Smooth muscle cell of the brain vasculature (primary cell): ENCODE results near the gene OSBPL1A.

Experiments used
- DNase-seq: peaks from one replicate; pipeline ENCODE4 v3.0.0-alpha.2; 2012; ENCODE audit warnings: low read depth, low spot score

Gene OSBPL1A

DNA sequence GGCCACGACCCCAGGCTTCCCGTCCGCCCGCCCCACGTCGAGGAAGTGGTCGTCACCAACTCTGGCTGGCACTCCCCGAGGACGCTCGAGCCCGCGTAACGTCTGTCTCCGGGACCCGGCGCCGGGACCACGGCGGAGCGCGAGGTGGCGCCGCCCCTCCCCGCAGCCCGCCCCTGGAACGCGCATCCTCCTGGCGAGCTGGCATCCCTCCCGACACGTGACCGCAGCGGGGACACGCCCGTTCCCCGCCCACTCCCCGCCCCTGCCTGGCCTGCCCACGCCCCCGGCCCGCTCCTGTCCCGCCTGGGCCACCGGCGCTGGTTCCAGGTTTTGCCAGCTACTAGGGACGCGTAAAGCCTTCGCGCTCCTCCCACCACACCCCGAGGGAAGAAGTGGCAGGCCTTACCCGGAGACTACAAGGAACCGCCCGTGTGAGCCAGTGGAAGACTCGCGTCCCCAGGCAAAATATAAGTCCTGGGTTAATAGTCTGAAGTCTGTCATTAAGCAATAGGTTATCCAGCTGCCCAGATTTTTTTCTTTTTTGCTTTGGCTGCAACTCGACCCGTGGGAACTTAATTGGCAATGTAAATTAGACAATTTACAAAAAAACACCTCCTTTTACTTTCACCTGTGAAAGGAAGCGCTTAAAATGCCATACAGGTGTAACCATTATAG lies at the start of gene OSBPL1A:
Gene OSBPL1A, minus strand, starts transcription at position 131 of the 675 bp plus-strand sequence. CDS start 20,291 bp downstream, outside the sequence.
- peak; percentile 81 for DNase-seq

DNA sequence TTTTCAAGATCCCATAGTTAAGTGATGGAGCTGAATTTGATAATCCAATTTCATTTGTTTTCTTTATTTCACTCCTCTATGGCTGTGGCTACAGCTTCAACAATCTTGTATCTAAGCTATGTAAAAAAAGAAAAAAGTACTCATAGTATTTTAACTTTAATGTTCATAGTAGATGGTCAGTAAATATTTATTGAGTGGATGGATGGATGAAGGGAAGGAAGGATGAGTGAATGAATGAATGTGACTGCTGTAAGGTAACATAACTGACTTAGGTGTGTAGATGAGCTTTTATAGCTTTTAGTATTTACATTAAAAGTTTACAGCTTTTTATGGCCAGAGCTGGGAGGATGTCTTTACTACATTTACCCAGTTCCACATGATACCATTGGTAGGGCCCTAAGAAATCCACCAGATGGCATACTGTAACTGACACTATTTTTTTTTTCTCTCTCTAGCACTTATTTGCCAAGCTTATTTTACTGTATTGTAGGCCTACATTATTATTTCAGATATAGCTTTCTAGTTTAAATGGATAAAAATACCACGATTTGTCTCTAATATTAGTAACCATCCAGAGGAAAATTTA lies 49.4 kb upstream of the OSBPL1A start:
- DNase-seq, result no peak

DNA sequence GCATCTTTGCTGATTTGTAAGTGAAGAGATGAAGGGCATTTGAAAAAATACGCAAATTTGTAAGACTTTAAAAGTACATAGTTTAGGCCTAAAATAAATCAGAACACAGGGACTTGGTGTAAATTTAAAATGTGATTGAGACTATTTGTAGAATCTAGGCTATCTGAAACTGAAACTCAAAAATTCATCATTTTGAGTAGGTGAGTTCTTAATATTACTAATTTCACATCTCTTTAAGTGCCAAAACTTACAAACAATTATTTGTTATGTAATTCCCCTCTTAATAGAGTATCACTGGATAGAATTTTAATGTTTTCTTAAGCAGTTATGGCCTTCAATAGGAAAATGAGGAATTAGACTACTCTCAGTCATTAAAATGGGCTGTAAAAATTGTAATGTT lies 48.8 kb upstream of the OSBPL1A start:
- DNase-seq, result no peak

- DNase-seq, result no peak
These were observed 46.2 kb upstream of the OSBPL1A start for GRCh38 chr18:24443870-24444269.

DNA sequence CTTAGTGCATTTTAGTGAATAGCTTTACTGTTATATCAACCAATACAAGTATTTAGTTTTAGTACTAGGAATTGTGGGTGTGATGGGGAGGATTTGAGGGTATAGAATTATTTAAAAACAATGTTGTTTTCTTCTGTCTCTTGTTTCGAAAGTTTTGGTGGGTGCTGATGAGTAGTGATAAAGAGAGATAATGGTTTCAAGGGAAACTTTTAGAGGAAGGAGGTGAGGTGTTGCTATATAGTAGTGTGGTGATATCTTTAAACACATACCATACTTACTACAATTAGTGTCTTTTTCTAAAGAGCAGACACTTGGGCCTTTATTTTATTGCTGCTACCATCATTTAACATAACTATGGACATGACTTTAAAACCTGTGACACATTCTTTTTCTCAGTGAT lies 39.3 kb upstream of the OSBPL1A start:
- DNase-seq, result no peak

DNA sequence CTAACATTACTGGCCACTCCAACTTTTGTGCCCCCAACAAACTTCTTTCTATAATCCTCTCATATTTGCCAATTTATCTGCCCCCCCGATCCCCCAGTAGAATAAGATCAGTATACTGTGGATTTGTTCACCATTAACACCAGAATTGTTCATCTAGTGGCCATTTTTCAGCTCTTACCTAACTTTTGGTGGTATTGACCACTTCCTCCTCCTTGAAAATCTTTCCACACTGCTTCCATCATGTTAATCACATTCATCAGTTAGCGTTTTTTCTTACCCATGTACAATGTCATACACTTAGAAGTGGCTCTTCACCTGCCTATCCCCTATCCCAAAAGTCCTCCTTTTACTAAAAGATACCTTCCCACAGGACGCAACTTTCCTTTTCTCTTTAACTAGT lies 35.0 kb upstream of the OSBPL1A start:
- DNase-seq, result no peak

DNA sequence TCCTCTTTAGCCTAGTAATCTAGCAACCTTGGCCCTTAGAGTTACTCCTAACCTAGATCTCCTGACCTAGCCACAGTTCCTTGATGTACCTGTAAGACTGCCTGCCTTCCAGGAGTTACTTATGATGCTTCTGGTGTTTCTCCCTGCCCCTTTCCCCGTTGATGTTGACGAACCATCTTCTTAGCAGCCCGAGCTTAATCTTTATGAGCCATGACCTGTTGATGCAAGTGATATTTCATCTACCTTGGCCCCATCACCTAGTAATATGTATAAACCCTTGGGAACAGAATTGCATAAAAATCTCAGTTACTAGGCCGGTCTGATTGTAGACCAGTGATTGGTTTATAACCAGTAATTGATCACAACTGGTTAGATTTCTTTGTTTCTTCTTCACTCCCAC lies 31.6 kb upstream of the OSBPL1A start:
- no peak for DNase-seq

- no peak for DNase-seq
These were observed 31.1 kb upstream of the OSBPL1A start for GRCh38 chr18:24428709-24429108.

DNA sequence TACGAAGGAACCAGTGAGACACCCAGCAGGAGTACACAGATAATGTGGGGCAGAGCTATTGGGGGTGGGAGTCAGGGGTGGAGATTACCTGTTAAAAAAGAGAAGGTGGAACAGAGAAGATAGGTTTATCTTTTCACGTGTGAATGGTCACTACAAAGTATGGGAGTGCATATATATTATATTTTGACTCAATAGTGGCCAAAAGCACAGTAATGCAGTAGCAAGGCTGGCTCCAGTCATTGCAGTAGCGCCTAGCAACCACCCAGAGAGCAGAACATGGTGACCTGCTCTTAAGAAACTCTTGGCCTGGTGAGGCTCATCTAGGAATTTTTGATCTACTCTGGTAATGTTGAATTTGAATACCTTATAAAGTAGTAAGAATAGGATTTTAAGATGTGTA lies 29.9 kb upstream of the OSBPL1A start:
- no peak for DNase-seq

GRCh38 chr18:24426398-24427294 lies 29.0 kb upstream of the OSBPL1A start, which contains the start of gene IMPACT:
TSS of gene IMPACT (plus strand) at chr18:24426670. CDS start at chr18:24426757, 87 bp downstream.
- DNase-seq, result peak; percentile 35

DNA sequence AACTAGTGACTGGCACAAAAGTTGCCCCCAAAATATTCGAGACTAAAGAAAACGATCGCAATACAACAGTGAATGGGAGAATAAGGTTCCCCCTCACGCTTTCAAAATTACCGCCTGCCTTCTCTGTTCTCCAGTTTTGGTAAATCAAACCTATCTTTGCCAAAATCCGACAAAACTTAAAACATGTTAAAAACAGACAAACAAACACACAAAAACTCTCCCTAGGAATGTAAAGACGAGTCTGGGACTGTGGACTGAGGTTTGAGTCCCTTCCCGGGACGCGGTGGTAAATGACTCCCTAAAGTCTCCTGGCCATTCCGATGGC lies 28.4 kb upstream of the OSBPL1A start:
- DNase-seq, result no peak

DNA sequence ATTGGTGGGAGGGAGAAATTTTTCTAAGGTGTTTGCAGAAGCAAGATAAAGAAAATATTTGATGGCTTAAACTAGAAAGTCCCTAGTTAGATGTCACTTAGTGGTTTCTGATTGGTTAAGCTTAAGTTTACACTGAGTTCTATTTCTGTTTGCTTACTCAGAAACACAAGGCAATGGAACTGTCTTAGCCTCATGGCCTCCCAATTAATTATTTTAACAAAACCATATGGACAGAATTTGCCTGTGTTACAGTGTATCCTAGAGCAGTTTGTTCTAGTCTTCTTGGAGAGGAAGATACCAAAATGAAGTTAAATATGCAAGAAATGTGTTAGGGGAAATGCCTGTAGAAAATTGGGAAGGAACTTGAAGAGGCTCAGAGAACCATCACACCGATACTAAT lies 24.2 kb upstream of the OSBPL1A start:
- DNase-seq, result no peak

- no peak for DNase-seq
These were observed 22.9 kb upstream of the OSBPL1A start for GRCh38 chr18:24420551-24420950.

DNA sequence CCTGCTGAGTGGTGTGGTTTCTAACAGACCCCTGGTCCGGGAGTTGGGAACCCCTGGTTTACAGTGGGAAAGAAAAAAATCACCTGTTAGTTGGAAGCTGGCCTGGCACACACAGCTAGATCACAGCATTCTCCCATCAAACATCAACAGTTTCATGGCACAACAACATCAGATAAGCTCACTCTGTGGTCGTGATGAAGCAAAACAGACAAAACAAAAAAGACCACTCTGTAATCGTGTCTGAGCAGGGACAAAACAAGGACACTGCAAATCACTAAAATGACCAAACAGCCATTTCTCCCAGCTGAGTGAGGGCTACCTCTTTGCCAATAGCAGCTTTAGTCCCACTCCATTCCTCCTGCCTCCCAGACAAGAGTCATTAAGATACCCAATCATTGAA lies 19.9 kb upstream of the OSBPL1A start:
- no peak for DNase-seq

GRCh38 chr18:24414349-24415003 lies 16.9 kb upstream of the OSBPL1A start:
- DNase-seq, result no peak

GRCh38 chr18:24413148-24413547 lies 15.5 kb upstream of the OSBPL1A start:
- DNase-seq, result no peak

GRCh38 chr18:24408496-24408895 lies 10.9 kb upstream of the OSBPL1A start:
- DNase-seq, result no peak

GRCh38 chr18:24404591-24404990 lies 7.0 kb upstream of the OSBPL1A start:
- DNase-seq, result no peak

- DNase-seq, result no peak
These were observed 5.5 kb upstream of the OSBPL1A start for GRCh38 chr18:24403076-24403475.

- DNase-seq, result no peak
These were observed 4.7 kb upstream of the OSBPL1A start for GRCh38 chr18:24402209-24402785.

DNA sequence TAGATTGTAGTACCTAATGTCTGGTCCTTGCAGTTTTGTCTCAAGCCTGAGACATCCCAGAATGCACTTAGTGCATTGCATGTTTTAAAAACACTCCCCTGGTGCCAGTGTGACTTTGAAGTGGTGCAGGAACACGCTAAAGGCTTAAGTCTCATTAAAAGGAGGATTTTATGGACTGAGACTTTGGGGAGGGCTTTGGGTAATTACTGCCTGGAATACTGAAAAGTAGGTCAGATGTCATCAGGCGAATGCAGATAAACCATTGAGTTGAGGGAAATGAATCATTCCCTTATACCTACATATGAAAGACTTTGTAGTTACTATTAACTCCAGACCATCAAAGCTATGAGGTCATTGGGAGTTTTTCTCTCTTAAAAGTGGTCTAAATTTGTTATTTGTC lies 3.0 kb upstream of the OSBPL1A start:
- no peak for DNase-seq

DNA sequence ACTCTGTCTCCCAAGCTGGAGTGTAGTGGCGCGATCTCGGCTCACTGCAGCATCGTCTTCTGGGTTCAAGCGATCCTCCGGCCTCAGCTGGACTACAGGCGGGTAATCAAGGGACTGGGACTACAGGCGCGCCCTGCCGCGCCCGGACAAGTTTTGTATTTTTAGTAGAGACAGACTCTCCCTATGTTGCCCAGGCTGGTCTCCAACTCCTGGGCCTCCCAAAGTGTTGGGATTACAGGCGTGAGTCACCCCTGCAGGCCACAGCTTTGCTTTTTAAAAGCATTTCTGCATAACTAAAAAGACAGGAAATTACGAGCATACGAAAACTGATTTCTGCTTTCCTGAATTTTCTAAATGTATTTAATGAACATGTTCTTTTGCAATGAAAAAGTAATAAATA lies 916 bp upstream of the OSBPL1A start:
- DNase-seq, result no peak
